22Rv1 (cell line): Measurements from ENCODE around the gene NFKB1.

Experiments used
- ZFX ChIP-seq: fragments of 450-650 bp; IDR thresholded peaks from 2 replicates; pipeline ENCODE4 v1.6.1; 2017; ENCODE audit warnings: antibody characterized with exemption, borderline replicate concordance
- TF ChIP-seq, protein P1 (sequence below): fragments of 450-650 bp; IDR thresholded peaks from 2 replicates; pipeline ENCODE4 v1.5.1; 2017; ENCODE audit warnings: mild to moderate bottlenecking

DNA sequence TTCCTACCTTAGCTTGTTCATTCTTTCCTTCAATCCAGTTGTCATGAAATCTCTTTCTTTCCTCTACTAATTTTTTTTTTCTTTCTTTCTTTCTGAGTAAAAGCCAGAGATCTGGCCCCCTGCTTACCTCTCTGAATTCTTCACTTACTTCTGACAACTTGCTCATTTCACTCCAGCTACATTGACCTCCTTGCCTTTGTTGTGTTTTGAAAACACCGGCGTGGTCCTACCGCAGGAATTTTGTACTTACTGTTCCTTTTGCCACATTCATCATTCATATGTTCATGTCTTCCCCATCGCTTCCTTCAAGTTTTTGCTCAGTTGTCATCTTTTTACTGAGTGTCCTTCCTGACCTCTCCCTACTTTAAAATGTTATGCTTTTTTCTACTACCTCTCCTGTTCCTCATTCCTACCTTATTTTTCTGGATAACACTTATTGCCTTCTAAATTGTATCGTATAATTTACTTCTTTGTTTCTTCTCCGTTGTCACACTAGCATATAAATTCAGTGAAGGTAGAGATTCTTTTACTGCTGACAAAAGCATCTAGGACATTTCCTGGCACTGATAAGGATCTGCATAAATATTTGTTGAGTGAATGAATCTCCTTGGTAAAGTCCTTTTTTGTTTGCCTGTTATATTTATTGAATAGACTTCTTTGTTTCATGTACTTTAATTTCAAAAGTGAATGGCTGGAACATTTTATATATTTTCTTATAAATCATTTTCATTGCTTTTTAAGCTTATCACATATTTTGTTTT lies 74.4 kb downstream of the NFKB1 start:
- TF ChIP-seq, protein P1, sequence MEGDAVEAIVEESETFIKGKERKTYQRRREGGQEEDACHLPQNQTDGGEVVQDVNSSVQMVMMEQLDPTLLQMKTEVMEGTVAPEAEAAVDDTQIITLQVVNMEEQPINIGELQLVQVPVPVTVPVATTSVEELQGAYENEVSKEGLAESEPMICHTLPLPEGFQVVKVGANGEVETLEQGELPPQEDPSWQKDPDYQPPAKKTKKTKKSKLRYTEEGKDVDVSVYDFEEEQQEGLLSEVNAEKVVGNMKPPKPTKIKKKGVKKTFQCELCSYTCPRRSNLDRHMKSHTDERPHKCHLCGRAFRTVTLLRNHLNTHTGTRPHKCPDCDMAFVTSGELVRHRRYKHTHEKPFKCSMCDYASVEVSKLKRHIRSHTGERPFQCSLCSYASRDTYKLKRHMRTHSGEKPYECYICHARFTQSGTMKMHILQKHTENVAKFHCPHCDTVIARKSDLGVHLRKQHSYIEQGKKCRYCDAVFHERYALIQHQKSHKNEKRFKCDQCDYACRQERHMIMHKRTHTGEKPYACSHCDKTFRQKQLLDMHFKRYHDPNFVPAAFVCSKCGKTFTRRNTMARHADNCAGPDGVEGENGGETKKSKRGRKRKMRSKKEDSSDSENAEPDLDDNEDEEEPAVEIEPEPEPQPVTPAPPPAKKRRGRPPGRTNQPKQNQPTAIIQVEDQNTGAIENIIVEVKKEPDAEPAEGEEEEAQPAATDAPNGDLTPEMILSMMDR = no peak
- TF ChIP-seq ZFX = no peak
